ENCODE measurements around the gene RPS27. TPM values are rescaled to one million over a fixed set of nuclear protein-coding genes. Genes with fewer than 3 reads are reported as not detected.

Gene RPS27
- total and polyA plus RNA-seq, 2 of the 13 experiments (the other 11 are each of a cell fraction or from before 2014, with no cell fraction given) = 3,737 to 9,964 TPM

GRCh38 chr1:153977250-153978240 is 13.0 kb upstream of the RPS27 start, which contains the start of gene JTB (continued):
- TF ChIP-seq ZBTB37 (CRISPR knock-in tag; IDR thresholded peaks at IDR 0.05) (no peak), ZNF883 (CRISPR knock-in tag; IDR thresholded peaks at IDR 0.05; ENCODE audit: not compliant biosample characterization) (peak; percentile 93), GATAD1 (CRISPR knock-in tag; IDR thresholded peaks at IDR 0.05) (peak; percentile 83), CHD2 (IDR thresholded peaks at IDR 0.05; ENCODE audit: low read depth, low read length) (no peak), SIN3B (IDR thresholded peaks at IDR 0.05; ENCODE audit: low read length) (no peak), TEF (CRISPR knock-in tag; IDR thresholded peaks at IDR 0.05) (no peak), ZSCAN25 (CRISPR knock-in tag; IDR thresholded peaks at IDR 0.05) (no peak; the same call in 1 of the 2 replicates), HMGA1 (CRISPR knock-in tag; conservative IDR thresholded peaks at IDR 0.05) (0 out of 2 replicates have a peak, but pooled peaks have one; percentile 91), FOXC1 (CRISPR knock-in tag; IDR thresholded peaks at IDR 0.05; ENCODE audit: borderline replicate concordance) (no peak; the same call in 1 of the 2 replicates), REXO4 (CRISPR knock-in tag; IDR thresholded peaks at IDR 0.05; ENCODE audit: borderline replicate concordance) (no peak), GABPA (IDR thresholded peaks at IDR 0.05; ENCODE audit: low read depth, low read length) (no peak), GABPA (CRISPR knock-in tag; IDR thresholded peaks at IDR 0.05; ENCODE audit: low read depth) (peak; percentile 75), GATA4 (IDR thresholded peaks at IDR 0.05; ENCODE audit: borderline replicate concordance, low read depth) (0 out of 2 replicates have a peak, but pooled peaks have one; percentile 51), RFXAP (CRISPR knock-in tag; IDR thresholded peaks at IDR 0.05; ENCODE audit: borderline replicate concordance) (no peak; the same call in 1 of the 2 replicates), ATF2 (CRISPR knock-in tag; IDR thresholded peaks at IDR 0.05) (no peak), ZBTB46 (CRISPR knock-in tag; IDR thresholded peaks at IDR 0.05; ENCODE audit: borderline replicate concordance) (no peak), ZNF337 (CRISPR knock-in tag; IDR thresholded peaks at IDR 0.05; ENCODE audit: borderline replicate concordance, low read depth) (no peak), ZNF589 (CRISPR knock-in tag; conservative IDR thresholded peaks at IDR 0.05) (peak; percentile 30; the same call in 1 of the 2 replicates), KDM5A (IDR thresholded peaks at IDR 0.05; ENCODE audit: borderline replicate concordance, low read length) (peak; percentile 68; the same call in 1 of the 2 replicates), SRSF1 (optimal IDR thresholded peaks at IDR 0.05; ENCODE audit: low read depth, low read length) (no peak), ZNF841 (CRISPR knock-in tag; IDR thresholded peaks at IDR 0.05; ENCODE audit: borderline replicate concordance) (no peak), ELF1 (CRISPR knock-in tag; IDR thresholded peaks at IDR 0.05) (peak; percentile 92), SRF (IDR thresholded peaks at IDR 0.05; ENCODE audit: low read depth, low read length) (no peak), CAMTA2 (CRISPR knock-in tag; IDR thresholded peaks at IDR 0.05; ENCODE audit: borderline replicate concordance) (no peak; the same call in 1 of the 2 replicates)
